MM.1S (cell line): ENCODE measurements around the gene SVEP1.

Experiments used
- CTCF ChIP-seq: fragments of 300-600 bp; sonication (generic); IDR thresholded peaks from 2 replicates; pipeline ENCODE4 v1.5.1; 2016; ENCODE audit warnings: antibody characterized with exemption, low read length, mixed read lengths
- EZH2 ChIP-seq: fragments of 300-600 bp; sonication (generic); optimal IDR thresholded peaks from 2 replicates; pipeline ENCODE3; 2017; ENCODE audit warnings: low read depth, mild to moderate bottlenecking, antibody characterized with exemption, low read length, mixed read lengths

DNA sequence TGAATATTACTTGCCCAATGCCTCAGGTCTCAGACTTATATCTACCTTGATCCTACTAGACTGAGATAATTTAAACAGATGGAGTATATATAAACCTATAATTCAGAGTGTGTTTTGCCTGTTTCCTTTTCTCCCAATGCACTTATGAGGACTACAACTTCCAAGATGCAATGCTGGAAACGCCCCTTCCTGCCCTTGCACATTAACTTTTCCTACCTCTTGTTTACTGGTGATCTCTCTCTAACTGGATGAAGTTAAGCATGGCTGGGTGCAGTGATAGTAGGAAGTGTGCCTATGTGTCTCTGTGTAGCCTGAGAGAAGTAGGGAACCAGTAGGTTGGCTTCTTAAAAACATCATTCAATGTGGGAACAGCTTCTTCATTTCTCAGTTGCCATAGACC, 115.2 kb downstream of the SVEP1 start:
- TF ChIP-seq CTCF (no peak), EZH2 (no peak)
